AG04449 (cell line): Measurements from ENCODE around the gene TRNT1.

Experiments
- CTCF ChIA-PET: fragments of 350-600 bp; formaldehyde crosslinking; extraction: SDS; loops from one replicate; lab custom pipeline; 2021; ENCODE audit warnings: antibody characterized with exemption; lab: Yijun Ruan, JAX
- POLR2A ChIA-PET: fragments of 400-600, 350-600 bp; formaldehyde crosslinking; extraction: SDS; loops from one replicate; lab custom pipeline; 2020; ENCODE audit warnings: antibody characterized with exemption, inconsistent platforms; lab: Yijun Ruan, JAX
- DNase-seq: peaks from one replicate; pipeline ENCODE4 v3.0.0-alpha.2; 2010; ENCODE audit warnings: low read depth, low spot score
- H3K4me3 ChIP-seq: 2 replicates; pipeline ENCODE4 v1.5.1; 2011; ENCODE audit warnings: low read depth, mild to moderate bottlenecking, control low read depth, low read length
- CTCF ChIP-seq: IDR thresholded peaks from one replicate; pipeline ENCODE4 v1.5.1; 2011; ENCODE audit warnings: mild to moderate bottlenecking, moderate library complexity, low read length, control low read depth, inconsistent platforms; ENCODE audit not compliant: insufficient read depth; ENCODE audit errors: missing control alignments

Gene TRNT1

GRCh38 chr3:3110299-3110630 is 16.5 kb upstream of the TRNT1 start, which contains the start of gene IL5RA:
Gene IL5RA, minus strand, starts transcription at chr3:3110374. Its CDS starts 5,390 bp downstream, at chr3:3104984.
- DNase-seq, result no peak
- ChIA-PET CTCF (no interaction called here), POLR2A (no interaction called here)
- no peak within 1 kb of the TSS for H3K4me3 ChIP-seq
- no peak for TF ChIP-seq CTCF

GRCh38 chr3:3110749-3111361 is 15.9 kb upstream of the TRNT1 start:
- POLR2A ChIA-PET, result no interaction called here
- CTCF ChIA-PET, result no interaction called here
- H3K4me3 ChIP-seq, result no peak overlapping the region
- no peak for TF ChIP-seq CTCF
- DNase-seq, result no peak

GRCh38 chr3:3113042-3113709 is 13.6 kb upstream of the TRNT1 start:
- H3K4me3 ChIP-seq, result no peak overlapping the region
- no peak for DNase-seq
- ChIA-PET POLR2A (no interaction called here), CTCF (no interaction called here)
- TF ChIP-seq CTCF, result no peak

- TF ChIP-seq CTCF, result no peak
- ChIA-PET POLR2A (no interaction called here), CTCF (no interaction called here)
These were observed 9.1 kb upstream of the TRNT1 start for GRCh38 chr3:3117651-3118050.

GRCh38 chr3:3119393-3119851 is 7.3 kb upstream of the TRNT1 start:
- ChIA-PET POLR2A (no interaction called here), CTCF (no interaction called here)
- H3K4me3 ChIP-seq, result no peak overlapping the region
- no peak for DNase-seq
- no peak for TF ChIP-seq CTCF

More at GRCh38 chr3:3117651-3118050, 9.1 kb upstream of the TRNT1 start:
- DNase-seq, result no peak
- H3K4me3 ChIP-seq, result no peak overlapping the region

GRCh38 chr3:3125977-3126376 is 763 bp upstream of the TRNT1 start:
- peak overlapping the region; percentile 98 for H3K4me3 ChIP-seq
- CTCF ChIA-PET, result no interaction called here
- POLR2A ChIA-PET, result no interaction called here
- no peak for TF ChIP-seq CTCF
- no peak for DNase-seq
